Muscle of arm (tissue), 12 donors: ENCODE data around the gene GDA. TPM values are rescaled to one million over a fixed set of nuclear protein-coding genes. Genes with fewer than 3 reads are reported as not detected.
A peak's percentile ranks its signal among the peaks of the same experiment; 100 is the strongest.

Experiments
- DNase-seq: peaks from one replicate; pipeline ENCODE4 v3.0.0-alpha.2; 2013
- polyA plus RNA-seq, 12 donors: library from polyadenylated mRNA; unstranded; fragments of 120-200 nt; gene quantifications; one replicate each; pipeline ENCODE4 v1.2.1, GENCODE V29; 2013; ENCODE audit not compliant: insufficient read length in 12 of 12

Gene GDA
- polyA plus RNA-seq, 12 donors = 0.32 to 3.1 (median 0.66) TPM; not detected in 1

DNA sequence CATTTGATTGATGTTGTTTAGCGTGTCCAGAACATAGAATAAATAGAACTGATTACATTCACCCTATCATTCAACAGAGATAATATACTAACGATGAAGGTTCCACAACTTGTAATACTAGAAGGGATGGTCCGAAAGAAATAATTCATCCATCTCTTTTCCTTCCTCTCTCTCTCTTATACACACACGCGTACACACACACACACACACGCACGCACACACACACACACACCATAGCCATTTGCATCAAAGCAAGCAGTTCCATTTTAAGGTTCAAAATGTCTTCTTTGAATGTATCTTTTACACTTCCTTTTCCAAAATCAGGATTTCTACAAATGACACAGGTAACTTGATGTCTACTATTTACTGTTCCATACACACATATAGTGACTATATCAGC is 887 bp downstream of the GDA start:
- no peak for DNase-seq

DNA sequence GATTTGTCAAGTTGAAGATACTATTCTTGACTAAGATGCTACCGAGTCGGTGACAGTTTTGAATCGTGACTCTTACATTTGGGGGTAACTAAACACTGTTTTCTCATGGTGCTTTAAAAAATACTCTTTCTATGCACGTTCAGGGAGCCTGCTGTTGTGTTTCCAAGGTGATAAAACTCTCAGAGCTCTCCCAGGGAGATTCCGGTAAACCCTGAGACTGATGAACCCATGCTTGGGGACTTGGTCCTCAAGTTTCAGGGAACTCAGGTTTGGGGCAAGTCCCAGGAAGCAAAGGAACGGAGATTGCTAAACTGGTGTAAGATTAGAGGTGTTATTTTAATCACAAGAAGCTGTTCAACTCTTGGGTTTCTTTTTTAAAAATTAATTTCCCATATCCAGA is 1.4 kb downstream of the GDA start:
- DNase-seq = no peak

DNA sequence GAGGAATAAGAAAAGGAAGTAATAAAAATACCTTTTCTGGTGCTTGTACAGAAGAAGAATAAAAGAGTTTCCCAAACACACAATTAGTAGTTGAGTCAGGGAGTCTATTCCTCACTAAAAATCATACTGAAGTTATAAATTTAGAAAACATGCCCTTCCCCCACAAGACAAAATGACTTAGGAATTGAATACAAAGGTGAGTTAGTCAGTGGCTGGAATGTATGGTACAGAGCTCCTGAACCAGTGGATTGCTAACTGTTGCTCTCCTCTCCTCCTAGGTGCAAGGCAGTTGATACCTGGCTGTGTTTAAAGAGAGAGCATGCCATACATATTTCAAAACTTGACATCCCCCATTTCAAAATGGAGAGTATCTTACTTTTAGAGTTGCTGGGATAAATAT is 1.9 kb downstream of the GDA start:
- DNase-seq = no peak

DNA sequence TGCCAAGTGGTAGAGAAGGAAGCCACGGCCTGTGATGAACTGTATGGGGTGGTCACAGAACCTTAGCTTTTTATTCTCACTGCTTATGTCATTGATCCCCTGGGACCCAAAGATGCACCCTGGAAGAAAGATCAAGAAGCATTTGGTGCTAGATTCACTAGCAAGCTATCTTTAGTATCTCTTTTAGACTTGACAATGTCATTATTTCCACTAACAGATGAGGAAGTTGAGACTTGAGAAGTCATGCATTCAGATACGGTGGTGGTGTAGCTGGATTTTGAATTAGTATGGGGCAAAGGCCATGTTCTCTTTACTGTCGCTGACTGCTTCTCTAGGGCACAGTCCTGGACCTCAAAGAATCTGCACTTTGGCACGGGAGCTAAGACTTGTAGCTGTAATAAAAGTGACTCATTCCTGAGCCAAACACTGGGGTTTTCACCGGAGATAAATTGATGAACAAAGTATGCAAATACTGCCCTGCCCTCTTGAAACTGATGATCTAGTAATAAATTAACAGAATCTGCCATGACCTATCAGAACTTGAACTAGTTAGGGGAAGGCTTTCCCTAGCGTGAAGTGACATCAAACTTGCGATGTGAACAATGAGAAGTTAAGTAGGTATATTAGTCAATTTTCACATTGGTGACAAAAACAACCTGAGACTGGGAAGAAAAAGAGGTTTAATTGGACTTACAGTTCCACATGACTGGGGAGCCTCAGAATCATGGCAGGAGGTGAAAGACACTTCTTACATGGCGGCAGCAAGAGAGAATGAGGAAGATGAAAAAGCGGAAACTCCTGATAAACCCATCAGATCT is 5.4 kb downstream of the GDA start:
- DNase-seq = no peak

DNA sequence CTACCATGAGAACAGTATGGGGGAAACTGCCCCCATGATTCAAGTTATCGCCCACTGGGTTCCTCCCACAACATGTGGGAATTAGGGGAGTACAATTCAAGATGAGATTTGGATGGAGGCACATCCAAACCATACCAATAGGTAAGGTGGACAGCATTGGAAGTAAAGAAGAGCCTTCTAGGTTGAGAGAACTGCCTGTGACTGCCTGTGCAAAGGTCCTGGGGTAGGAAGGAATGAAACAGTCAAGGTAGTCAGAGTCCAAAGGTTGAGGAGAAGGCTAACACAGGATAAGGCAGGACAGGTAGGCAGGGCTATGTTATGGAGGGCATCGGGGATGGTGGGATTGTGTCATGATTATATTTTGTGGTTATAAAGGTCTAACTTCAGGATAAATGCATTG is 6.1 kb downstream of the GDA start:
- DNase-seq = no peak

DNA sequence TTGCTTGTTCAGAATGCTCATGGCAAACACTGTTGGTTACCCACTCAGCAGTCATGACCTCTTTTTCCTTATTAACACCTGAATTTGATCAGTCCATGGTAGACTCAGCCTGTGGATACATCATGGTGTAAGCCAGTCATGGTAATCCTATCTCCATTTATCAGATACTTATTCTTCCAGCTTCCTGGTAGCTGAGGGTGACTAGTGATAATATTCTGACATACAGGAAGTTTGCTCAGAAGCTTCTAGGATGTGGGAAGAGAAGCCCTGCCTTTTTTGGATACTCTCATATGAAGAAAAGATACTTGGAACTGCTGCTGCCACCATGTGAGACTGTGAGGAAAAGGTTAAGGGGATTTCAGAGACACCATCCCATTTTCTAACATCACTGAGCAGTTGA is 7.3 kb downstream of the GDA start:
- no peak for DNase-seq

DNA sequence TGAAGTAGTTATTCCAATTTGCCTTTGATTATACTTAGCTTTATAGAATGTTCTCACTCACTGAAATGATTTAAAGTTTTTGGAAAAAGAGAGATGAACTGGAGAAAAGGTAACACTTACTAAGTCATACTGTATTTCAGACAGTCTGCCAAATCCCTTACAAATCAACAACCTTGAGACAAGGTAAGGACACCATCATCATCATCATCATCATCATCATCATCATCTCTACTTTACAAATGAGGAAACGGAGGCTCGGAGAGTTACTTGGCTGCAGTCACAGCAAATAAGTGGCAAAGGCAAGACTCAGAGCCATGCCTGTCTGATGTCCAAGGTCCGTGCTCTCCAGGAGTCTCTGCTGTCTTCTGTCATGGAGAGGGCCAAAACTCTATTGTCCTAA is 9.4 kb downstream of the GDA start:
- DNase-seq = no peak

DNA sequence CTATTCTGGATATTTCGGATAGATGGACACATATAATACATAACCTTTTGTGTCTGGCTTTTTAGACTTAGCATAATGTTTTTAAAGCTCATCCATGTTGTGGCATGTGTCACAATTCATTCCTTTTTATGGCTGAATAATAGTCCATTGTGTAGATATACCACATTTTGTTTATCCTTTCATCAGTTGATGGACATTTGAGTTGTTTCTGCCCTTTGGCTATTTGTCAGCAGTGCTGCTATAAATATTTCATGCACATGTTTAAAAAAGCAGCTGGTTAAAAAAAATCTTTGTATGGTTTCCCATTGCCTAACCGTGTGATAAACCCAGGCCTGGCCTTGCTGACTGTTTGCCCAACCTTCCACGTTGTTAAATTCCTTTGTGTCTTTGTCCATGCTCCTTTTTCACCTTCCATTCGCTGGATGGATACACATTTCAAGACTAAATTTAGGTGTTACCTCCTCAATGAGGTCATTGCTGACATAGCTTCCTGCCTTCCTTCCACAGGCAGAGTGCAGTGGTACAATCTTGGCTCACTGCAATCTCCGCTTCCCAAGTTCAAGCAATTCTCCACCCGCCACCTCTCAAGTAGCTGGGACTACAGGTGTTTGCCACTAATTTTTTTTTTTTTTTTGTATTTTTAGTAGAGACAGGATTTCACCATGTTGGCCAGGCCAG is 11.3 kb downstream of the GDA start:
- DNase-seq = no peak

DNA sequence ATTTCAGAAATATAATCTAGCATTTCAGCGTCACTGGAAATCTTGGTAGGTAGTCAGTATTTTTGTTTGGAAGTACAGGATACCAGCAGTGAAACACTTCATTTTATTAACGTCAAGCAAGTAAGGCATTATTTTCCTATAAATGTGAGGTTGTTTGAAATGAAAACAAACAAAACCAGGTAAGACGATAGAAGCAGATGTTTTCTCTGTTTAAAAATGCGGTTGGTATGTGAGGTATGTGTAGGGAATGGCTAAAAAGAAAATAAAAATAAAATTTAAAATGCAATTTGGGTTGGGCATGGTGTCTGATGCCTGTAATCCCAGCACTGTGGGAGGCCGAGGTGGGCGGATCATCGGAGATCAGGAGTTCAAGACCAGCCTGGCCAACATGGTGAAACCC is 16.1 kb downstream of the GDA start:
- no peak for DNase-seq

DNA sequence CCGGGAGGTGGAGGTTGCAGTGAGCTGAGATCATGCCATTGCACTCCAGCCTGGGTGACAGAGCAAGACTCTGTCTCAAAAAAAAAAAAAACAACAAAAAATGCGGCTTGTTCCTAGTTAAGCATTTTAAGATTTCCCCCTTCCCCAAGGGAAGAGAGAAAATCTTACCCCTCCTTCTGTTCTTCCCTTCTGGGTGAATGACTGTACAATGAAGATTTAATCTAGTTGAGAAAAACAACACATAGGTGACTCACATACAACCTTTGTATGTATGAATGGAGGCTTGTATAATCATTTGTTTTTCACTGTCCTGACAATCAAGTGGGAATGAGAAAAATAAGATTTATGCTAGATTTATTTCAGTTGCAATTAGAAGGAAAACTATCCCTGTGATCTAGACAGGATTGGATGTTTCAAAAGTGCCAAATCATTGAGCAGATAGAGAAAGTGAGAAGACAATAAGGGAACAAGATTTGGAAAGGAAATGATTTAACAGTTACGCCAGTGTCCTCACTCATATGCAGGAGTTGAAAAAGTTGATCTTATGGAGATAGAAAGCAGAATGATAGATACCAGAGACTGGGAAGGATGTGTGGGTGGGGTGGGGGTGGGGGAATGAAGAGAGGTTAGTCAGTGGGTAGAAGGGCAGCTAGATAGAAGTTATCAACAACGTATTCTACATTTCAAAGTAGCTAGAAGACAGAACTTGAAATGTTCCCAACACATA is 16.7 kb downstream of the GDA start:
- no peak for DNase-seq

DNA sequence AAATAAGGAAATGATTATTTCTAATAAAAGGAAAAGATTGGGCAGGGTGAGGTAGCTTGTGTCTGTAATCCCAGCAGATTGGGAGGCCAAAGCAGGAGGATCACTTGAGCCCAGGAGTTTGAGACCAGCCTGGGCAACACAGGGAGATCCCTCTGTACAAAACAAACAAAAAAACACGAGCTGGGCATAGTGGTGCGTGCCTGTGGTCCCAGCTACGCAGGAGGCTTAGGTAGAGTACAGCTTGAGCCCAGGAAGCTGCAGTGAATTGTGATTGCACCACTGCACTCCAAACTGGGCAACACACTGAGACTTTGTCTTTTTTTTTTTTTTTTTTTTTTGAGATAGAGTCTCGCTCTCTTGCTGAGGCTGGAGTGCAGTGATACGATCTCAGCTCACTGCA is 18.8 kb downstream of the GDA start:
- no peak for DNase-seq

DNA sequence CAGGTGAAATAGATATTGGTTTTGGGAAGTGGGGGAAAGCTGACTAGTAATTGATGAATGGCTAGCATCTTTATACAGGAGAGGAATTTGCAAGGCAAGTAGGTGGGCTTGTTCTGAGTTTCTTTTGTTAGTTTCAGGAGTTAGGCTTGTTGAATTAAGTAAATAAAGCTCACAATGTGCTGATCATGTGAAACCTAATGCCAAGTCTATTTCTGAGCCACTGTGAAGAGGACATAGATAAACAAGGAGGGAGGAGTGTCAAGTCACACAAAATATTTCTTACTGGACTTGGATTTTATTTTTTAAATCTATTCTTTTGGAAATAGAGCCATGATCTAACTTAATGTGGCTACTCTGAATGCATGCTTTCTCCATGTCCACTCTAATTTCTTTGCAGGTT is 19.9 kb downstream of the GDA start:
- no peak for DNase-seq

DNA sequence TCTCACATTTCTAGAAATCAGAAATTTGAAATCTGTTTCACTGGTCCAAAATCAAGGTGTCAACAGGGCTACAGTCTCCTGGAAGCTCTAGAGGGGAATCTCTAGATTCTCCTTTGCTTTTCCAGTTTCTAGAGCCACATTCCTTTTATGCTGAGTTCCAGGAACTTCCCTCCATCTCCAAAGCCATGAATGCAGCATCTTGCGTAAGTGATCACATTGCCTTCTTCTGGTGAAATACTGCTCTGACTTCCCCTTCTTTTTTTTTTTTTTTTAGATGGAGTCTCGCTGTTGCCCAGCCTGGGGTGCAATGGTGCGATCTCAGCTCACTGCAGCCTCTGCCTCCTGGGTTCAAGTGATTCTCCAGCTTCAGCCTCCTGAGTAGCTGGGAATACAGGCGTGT is 23.8 kb downstream of the GDA start:
- no peak for DNase-seq

DNA sequence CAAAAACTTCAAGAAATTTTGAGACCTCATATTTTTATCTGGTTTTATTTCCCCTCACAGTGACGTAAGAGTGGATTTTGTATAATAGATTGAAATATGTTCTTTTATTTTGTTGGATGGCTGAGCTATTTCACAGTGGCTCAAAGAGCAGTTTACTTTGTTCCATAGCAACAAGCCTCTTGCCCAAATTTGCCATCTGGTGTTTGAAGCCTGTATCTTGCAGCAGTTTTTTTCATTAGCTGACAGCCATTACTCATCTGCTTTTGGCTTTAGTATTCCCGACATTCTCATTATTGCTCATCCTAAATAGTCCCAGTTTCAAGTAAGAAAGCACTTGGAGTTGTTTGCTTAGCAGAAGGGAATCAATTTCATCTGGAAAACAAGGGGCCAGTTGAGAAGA is 36.3 kb downstream of the GDA start:
- DNase-seq = peak; percentile 12

DNA sequence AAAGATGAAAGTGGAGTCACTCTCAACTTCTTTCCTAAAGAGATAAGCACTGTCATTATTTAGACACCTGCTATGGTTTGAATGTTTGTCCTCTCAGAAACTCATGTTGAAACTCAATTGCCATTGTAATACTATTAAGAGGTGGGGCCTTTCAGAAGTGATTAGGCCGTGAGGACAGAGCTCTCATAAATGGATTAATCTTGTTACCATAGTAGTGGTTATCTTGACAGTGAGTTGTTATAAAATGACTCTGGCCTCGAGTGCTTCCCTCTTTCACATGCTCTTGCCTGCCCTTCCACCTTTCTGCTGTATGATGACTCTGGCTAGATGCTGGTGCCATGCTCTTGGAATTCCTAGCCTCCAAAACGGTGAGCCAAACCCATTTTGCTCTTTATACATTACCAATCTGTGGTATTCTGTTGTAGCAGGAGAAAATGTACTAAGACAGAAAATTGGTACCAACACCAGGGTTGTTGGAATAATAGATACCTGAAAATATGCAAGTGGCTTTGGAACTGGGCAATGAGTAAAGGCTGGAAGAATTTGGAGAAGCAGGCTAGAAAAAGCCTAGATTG is 38.0 kb downstream of the GDA start:
- DNase-seq = no peak

DNA sequence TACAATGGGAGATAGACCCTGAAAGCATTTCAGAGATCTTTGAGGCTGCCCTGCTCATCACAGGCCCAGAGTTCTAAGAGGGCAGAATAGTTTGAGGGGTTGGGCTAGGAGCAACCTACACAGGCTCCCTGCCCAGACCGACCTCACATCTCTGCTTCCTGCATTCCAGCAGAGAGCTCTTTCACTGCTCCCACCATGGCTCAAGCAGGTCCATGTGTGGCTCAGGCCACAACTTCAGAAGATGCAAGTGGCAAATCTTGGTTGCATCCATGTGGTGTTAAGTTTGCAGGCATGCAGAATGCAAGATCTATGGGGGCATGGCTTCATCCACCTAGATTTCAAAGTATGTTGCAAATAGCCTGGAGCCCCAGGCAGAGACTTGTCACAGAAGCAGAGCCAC is 39.0 kb downstream of the GDA start:
- DNase-seq = no peak

DNA sequence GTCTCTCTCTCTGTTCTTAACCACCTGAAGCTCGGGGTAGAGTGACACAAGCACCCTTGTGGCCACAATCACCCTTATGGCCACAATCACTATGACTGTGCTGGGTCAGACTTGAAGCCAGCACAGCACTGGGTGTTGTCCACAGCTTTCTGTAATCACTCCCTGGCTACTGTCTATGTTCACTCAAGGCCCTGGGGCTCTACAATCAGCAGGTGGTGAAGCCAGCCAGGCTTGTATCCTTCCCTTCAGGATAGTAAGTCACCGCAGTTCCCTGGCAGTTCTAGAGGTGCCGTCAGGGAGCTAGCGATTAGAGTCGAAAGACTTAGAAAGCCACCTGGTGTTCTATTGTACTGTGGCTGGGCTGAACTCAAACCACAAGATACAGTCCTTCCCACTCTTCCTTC is 44.2 kb downstream of the GDA start:
- no peak for DNase-seq

DNA sequence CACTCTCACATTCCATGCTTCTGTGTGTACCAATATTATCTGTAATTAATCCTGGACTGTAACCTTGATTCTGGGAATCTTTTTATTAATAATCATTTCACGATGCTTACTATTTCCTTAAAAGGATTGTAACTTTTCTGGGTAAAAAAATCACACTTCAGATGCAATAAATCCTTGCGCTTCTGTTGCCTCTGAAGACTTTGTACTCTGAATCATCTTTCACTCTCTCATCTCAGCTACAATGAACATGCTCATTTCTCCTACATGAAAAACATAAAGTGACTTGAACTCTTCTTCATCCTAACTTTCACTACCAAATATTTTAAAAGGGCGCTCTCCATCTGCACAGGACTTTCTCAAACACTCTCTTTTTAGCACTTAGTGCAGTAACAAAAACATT is 50.0 kb downstream of the GDA start:
- DNase-seq = no peak

DNA sequence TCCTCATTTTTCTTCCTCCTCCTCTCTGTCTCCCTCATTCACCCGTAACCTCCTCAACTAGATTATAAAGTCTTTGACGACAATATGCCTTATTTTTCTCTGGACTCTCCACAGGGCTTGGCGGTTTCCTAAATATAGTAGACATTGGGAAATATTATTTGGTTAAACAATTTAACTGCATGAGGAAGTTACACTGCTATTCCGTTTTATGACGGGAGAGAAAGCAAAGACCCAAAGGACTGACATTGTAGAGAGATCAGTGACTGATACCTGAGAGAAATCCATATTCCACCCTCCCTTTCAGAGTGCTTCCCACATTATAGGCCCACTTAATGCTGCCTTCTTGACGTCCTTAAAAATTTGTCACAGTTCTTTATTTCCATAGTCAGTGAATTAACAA is 51.2 kb downstream of the GDA start:
- no peak for DNase-seq

DNA sequence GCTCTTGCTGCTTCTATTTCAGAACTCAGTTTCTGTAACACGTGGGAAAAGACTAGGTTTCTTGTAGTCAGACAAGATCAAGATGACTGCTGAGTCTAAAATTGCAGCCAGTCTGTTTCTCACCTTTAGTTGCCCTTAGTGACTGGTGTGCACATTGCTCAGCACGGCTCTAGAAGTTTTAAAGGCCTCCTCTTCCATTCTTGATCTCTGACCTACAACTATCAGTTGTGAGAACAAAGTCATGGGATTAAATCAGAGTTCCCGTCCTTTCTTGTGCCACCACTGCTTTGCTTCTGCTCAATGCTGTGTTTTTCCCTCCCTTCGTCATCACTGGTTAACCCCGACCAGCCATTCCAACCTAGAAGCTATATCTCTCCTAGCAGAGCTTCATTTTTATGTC is 52.8 kb downstream of the GDA start:
- DNase-seq = no peak

DNA sequence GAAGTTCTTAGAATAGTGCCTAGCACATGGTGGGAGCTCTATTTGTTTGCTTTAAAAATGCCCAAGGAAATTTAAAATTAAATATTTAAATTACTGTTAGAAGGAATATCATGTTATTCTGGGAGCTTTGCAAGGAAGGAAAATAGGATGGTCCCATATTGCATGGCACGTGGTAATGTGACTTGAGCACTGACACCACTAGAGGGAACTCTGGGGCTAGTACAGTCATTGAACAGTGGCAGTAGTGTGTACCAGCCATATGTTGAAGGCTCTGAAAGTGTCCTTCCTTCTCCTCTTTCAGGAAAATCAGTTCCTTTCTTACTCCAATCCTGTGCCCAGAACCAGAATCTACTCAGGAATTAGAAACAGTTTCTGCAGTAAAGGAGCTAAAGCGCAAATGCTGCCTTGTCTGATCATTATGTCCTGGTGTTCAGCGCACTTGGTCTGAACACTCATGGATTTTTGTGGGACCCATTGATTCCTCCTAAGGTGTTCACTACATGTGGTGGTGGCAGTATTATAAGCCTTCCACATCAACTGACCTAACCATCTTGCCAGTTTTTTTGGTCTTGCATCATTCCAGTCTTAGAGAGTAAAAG is 54.1 kb downstream of the GDA start:
- DNase-seq = no peak

DNA sequence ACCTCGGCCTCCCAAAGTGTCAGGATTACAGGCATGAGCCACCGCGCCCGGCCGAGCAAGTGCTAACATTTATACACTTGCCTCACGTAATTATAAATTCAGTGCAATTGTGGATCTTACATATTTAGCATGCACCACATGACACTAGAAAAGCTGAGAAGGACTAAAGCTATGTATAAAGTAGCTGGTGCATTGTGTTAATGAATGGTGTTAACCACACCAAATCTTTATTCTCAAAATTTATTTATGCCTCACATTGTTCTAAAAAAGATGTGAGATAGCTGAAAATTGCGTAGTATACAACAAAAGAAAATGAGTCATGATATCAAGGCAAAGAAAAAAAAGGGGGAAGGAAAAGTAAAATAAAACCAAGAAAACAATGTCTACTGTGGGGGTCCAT is 54.8 kb downstream of the GDA start:
- no peak for DNase-seq
